WTC11 (cell line): ENCODE data around the gene SURF6. TPM values are rescaled to one million over a fixed set of nuclear protein-coding genes. Genes with fewer than 3 reads are reported as not detected.

ENCODE experiments used
- ATAC-seq: fragments of 200-7000 bp; cut with Tn5 transposase; 2 replicates; pipeline ENCODE4 v1.10.0; 2021; ENCODE audit warnings: mild to moderate bottlenecking, moderate library complexity
- CTCF ChIA-PET: fragments of 300-600 bp; sonication (Branson Sonifier 250); formaldehyde crosslinking; loops from one replicate; lab custom pipeline; 2021; ENCODE audit warnings: antibody characterized with exemption; lab: Charles Lee
- POLR2A ChIA-PET: fragments of 350-600 bp; sonication (Branson Sonifier 250); formaldehyde crosslinking; loops from one replicate; lab custom pipeline; 2021; ENCODE audit warnings: antibody characterized with exemption; lab: Charles Lee
- DNase-seq: peaks from one replicate; pipeline ENCODE4 v3.0.0; 2021; ENCODE audit warnings: low spot score
- H3K27ac Mint-ChIP-seq: 2 replicates; pipeline ENCODE4 v1.8.0; 2021; ENCODE audit warnings: mixed read lengths
- H3K27me3 Mint-ChIP-seq: 2 replicates; pipeline ENCODE4 v1.8.0; 2021; ENCODE audit warnings: low read depth, mild to moderate bottlenecking, moderate library complexity, mixed read lengths
- H3K36me3 Mint-ChIP-seq: 2 replicates; pipeline ENCODE4 v1.8.0; 2021; ENCODE audit warnings: mixed read lengths
- H3K4me1 Mint-ChIP-seq: 2 replicates; pipeline ENCODE4 v1.8.0; 2022; ENCODE audit warnings: mixed read lengths
- H3K4me3 Mint-ChIP-seq: 2 replicates; pipeline ENCODE4 v1.8.0; 2021; ENCODE audit warnings: mild to moderate bottlenecking, moderate library complexity, mixed read lengths
- H3K9me3 Mint-ChIP-seq: 2 replicates; pipeline ENCODE4 v1.8.0; 2021; ENCODE audit warnings: mixed read lengths
- CBFB ChIP-seq: sonication (generic); formaldehyde crosslinking; IDR thresholded peaks from 2 replicates; pipeline ENCODE4 v1.8.1; 2022; ENCODE audit warnings: mild to moderate bottlenecking, low read depth, missing genetic modification reagents
- CREB1 ChIP-seq: sonication (generic); formaldehyde crosslinking; IDR thresholded peaks from 2 replicates; pipeline ENCODE4 v1.8.0; 2023; ENCODE audit warnings: mild to moderate bottlenecking, missing genetic modification reagents
- ELF4 ChIP-seq: sonication (generic); formaldehyde crosslinking; IDR thresholded peaks from 2 replicates; pipeline ENCODE4 v1.8.1; 2022; ENCODE audit warnings: low read depth, mild to moderate bottlenecking, moderate library complexity, missing genetic modification reagents
- FOXJ3 ChIP-seq: sonication (generic); formaldehyde crosslinking; IDR thresholded peaks from 2 replicates; pipeline ENCODE4 v1.9.0; 2021; ENCODE audit warnings: missing genetic modification reagents, mild to moderate bottlenecking, borderline replicate concordance
- GABPB1 ChIP-seq: sonication (generic); formaldehyde crosslinking; IDR thresholded peaks from 2 replicates; pipeline ENCODE4 v1.8.1; 2023; ENCODE audit warnings: mild to moderate bottlenecking, missing genetic modification reagents
- GRHL2 ChIP-seq: fragments of 250-450 bp; sonication (Bioruptor Pico); IDR thresholded peaks from 2 replicates; pipeline ENCODE4 v1.8.0; 2022; ENCODE audit warnings: mild to moderate bottlenecking, moderate library complexity; ENCODE audit not compliant: insufficient replicate concordance, severe bottlenecking
- JUN ChIP-seq: sonication (generic); formaldehyde crosslinking; IDR thresholded peaks from 2 replicates; pipeline ENCODE4 v1.8.0; 2023; ENCODE audit warnings: mild to moderate bottlenecking, missing genetic modification reagents
- MXD4 ChIP-seq: fragments of 250-450 bp; sonication (Bioruptor Pico); IDR thresholded peaks from 2 replicates; pipeline ENCODE4 v1.8.0; 2021; ENCODE audit warnings: mild to moderate bottlenecking, moderate library complexity, borderline replicate concordance
- NR2C2 ChIP-seq: sonication (generic); formaldehyde crosslinking; IDR thresholded peaks from 2 replicates; pipeline ENCODE4 v1.8.0; 2022; ENCODE audit warnings: mild to moderate bottlenecking, missing genetic modification reagents
- NR3C1 ChIP-seq: sonication (generic); formaldehyde crosslinking; conservative IDR thresholded peaks from 2 replicates; pipeline ENCODE4 v1.8.1; 2023; ENCODE audit warnings: low read depth, mild to moderate bottlenecking, missing genetic modification reagents
- RORB ChIP-seq: fragments of 250-450 bp; sonication (Bioruptor Pico); IDR thresholded peaks from 2 replicates; pipeline ENCODE4 v1.9.0; 2021; ENCODE audit warnings: mild to moderate bottlenecking
- total RNA-seq: library from RNA; stranded (reverse); gene quantifications from 3 replicates; pipeline ENCODE4 v1.2.3, GENCODE V29; 2021
- TF ChIP-seq, protein P1 (sequence below): sonication (generic); formaldehyde crosslinking; IDR thresholded peaks from 2 replicates; pipeline ENCODE4 v1.8.1; 2023; ENCODE audit warnings: mild to moderate bottlenecking, missing genetic modification reagents
- TF ChIP-seq, protein P2 (sequence below): sonication (generic); formaldehyde crosslinking; conservative IDR thresholded peaks from 2 replicates; pipeline ENCODE4 v1.8.1; 2023; ENCODE audit warnings: mild to moderate bottlenecking, low read depth, missing genetic modification reagents, moderate library complexity
- TF ChIP-seq, protein P3 (sequence below): sonication (generic); formaldehyde crosslinking; IDR thresholded peaks from 2 replicates; pipeline ENCODE4 v1.8.0; 2022; ENCODE audit warnings: mild to moderate bottlenecking, missing genetic modification reagents
- TF ChIP-seq, protein P4 (sequence below): sonication (generic); formaldehyde crosslinking; IDR thresholded peaks from 2 replicates; pipeline ENCODE4 v1.8.1; 2022; ENCODE audit warnings: low read depth, missing genetic modification reagents, borderline replicate concordance
- TF ChIP-seq, protein P5 (sequence below): fragments of 200-600 bp; IDR thresholded peaks from 2 replicates; pipeline ENCODE4 v1.8.0; 2022; ENCODE audit warnings: antibody characterized with exemption

Gene SURF6
- total RNA-seq, 1 experiment from 2014 or later, result 67.2 TPM

DNA sequence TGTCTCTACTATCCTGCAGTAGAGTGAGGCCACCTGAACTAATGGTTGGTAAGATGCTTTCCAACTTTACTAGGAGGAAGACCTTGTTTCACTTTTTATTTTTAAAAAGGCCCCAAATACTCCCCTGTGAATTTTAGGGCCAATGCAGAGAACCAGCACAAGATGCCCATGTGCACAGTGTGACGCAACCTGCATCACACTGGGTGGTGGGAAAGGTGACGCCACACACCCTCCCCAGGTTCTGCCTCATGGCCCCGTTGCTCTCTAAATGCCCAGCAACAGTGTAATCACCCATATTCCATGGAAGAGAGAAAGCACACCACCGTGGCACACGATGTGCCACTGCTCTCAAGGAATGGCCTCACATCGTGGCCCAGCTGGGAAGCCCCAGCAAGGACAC, 33.4 kb upstream of the SURF6 start:
- Mint-ChIP-seq H3K4me1 (peaks cover 5% of the 10 kb centered on the region; the same call in 1 of the 2 replicates), H3K27me3 (no peaks in the 10 kb centered on the region), H3K4me3 (no peak overlapping the region), H3K27ac (peak overlapping the region; percentile 60), H3K9me3 (no peaks in the 10 kb centered on the region), H3K36me3 (peaks cover 50% of the 10 kb centered on the region)
- CTCF ChIA-PET, result interaction anchor here (0.8 kb wide), 1 partner anchor 27 kb away, joined by 4 read pairs; no protein-coding TSS in a partner anchor
- no peak for TF ChIP-seq JUN (CRISPR knock-in tag)
- no peak for TF ChIP-seq RORB (CRISPR knock-in tag)
- TF ChIP-seq, protein P1, sequence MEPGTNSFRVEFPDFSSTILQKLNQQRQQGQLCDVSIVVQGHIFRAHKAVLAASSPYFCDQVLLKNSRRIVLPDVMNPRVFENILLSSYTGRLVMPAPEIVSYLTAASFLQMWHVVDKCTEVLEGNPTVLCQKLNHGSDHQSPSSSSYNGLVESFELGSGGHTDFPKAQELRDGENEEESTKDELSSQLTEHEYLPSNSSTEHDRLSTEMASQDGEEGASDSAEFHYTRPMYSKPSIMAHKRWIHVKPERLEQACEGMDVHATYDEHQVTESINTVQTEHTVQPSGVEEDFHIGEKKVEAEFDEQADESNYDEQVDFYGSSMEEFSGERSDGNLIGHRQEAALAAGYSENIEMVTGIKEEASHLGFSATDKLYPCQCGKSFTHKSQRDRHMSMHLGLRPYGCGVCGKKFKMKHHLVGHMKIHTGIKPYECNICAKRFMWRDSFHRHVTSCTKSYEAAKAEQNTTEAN (CRISPR knock-in tag), result no peak
- no peak for TF ChIP-seq NR3C1 (CRISPR knock-in tag)
- TF ChIP-seq, protein P2, sequence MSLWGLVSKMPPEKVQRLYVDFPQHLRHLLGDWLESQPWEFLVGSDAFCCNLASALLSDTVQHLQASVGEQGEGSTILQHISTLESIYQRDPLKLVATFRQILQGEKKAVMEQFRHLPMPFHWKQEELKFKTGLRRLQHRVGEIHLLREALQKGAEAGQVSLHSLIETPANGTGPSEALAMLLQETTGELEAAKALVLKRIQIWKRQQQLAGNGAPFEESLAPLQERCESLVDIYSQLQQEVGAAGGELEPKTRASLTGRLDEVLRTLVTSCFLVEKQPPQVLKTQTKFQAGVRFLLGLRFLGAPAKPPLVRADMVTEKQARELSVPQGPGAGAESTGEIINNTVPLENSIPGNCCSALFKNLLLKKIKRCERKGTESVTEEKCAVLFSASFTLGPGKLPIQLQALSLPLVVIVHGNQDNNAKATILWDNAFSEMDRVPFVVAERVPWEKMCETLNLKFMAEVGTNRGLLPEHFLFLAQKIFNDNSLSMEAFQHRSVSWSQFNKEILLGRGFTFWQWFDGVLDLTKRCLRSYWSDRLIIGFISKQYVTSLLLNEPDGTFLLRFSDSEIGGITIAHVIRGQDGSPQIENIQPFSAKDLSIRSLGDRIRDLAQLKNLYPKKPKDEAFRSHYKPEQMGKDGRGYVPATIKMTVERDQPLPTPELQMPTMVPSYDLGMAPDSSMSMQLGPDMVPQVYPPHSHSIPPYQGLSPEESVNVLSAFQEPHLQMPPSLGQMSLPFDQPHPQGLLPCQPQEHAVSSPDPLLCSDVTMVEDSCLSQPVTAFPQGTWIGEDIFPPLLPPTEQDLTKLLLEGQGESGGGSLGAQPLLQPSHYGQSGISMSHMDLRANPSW (CRISPR knock-in tag), result no peak
- TF ChIP-seq, protein P3, sequence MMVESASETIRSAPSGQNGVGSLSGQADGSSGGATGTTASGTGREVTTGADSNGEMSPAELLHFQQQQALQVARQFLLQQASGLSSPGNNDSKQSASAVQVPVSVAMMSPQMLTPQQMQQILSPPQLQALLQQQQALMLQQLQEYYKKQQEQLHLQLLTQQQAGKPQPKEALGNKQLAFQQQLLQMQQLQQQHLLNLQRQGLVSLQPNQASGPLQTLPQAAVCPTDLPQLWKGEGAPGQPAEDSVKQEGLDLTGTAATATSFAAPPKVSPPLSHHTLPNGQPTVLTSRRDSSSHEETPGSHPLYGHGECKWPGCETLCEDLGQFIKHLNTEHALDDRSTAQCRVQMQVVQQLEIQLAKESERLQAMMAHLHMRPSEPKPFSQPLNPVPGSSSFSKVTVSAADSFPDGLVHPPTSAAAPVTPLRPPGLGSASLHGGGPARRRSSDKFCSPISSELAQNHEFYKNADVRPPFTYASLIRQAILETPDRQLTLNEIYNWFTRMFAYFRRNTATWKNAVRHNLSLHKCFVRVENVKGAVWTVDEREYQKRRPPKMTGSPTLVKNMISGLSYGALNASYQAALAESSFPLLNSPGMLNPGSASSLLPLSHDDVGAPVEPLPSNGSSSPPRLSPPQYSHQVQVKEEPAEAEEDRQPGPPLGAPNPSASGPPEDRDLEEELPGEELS (CRISPR knock-in tag), result no peak
- TF ChIP-seq, protein P4, sequence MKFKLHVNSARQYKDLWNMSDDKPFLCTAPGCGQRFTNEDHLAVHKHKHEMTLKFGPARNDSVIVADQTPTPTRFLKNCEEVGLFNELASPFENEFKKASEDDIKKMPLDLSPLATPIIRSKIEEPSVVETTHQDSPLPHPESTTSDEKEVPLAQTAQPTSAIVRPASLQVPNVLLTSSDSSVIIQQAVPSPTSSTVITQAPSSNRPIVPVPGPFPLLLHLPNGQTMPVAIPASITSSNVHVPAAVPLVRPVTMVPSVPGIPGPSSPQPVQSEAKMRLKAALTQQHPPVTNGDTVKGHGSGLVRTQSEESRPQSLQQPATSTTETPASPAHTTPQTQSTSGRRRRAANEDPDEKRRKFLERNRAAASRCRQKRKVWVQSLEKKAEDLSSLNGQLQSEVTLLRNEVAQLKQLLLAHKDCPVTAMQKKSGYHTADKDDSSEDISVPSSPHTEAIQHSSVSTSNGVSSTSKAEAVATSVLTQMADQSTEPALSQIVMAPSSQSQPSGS (CRISPR knock-in tag), result no peak
- DNase-seq (no peak), ATAC-seq (no peak)
- POLR2A ChIA-PET, result no interaction called here

DNA sequence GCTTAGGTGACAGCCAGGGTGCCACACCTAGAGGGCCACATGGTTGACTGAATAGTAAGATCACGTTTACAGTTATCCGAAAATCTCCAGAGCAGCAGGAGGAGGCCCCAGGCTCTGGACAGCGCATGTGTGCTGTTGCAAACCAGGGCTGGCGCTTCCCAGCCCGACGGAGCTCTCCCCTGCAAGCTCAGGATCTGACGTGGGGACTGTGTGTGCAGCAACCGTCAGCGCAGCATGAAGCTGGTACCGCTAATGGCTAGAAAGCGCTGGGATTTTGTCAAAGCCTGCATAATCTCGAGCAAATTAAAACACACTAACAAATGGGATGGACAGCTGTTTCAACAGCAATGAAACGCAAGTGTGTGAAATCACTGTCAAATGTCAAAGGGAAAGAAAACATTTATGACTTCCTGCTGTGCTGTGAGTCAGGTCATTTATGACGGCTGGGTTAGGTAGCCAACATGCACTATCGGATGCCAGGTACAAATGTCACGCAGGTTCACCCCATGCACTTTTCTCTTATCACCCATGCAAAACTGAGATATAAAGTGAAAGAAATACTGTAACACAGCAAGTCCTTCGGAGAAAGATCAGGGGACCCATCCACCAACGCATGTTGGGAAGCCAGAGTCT, 32.4 kb upstream of the SURF6 start:
- DNase-seq, result no peak
- ChIA-PET POLR2A (no interaction called here), CTCF (no interaction called here)
- H3K4me1 Mint-ChIP-seq, result 0 out of 2 replicates have a peak, but pooled peaks cover 2% of the 10 kb centered on the region
- H3K9me3 Mint-ChIP-seq, result no peaks in the 10 kb centered on the region
- H3K27ac Mint-ChIP-seq, result no peak overlapping the region
- no peaks in the 10 kb centered on the region for H3K27me3 Mint-ChIP-seq
- H3K4me3 Mint-ChIP-seq, result no peak overlapping the region
- peaks cover 60% of the 10 kb centered on the region for H3K36me3 Mint-ChIP-seq
- TF ChIP-seq CREB1 (CRISPR knock-in tag), result no peak
- no peak for TF ChIP-seq RORB (CRISPR knock-in tag)
- TF ChIP-seq ELF4, result no peak
- TF ChIP-seq MXD4 (CRISPR knock-in tag), result no peak
- TF ChIP-seq CBFB (CRISPR knock-in tag), result no peak
- TF ChIP-seq FOXJ3 (CRISPR knock-in tag), result no peak
- no peak for TF ChIP-seq GABPB1 (CRISPR knock-in tag)
- TF ChIP-seq NR2C2 (CRISPR knock-in tag), result no peak
- no peak for TF ChIP-seq GRHL2
- TF ChIP-seq, protein P5, sequence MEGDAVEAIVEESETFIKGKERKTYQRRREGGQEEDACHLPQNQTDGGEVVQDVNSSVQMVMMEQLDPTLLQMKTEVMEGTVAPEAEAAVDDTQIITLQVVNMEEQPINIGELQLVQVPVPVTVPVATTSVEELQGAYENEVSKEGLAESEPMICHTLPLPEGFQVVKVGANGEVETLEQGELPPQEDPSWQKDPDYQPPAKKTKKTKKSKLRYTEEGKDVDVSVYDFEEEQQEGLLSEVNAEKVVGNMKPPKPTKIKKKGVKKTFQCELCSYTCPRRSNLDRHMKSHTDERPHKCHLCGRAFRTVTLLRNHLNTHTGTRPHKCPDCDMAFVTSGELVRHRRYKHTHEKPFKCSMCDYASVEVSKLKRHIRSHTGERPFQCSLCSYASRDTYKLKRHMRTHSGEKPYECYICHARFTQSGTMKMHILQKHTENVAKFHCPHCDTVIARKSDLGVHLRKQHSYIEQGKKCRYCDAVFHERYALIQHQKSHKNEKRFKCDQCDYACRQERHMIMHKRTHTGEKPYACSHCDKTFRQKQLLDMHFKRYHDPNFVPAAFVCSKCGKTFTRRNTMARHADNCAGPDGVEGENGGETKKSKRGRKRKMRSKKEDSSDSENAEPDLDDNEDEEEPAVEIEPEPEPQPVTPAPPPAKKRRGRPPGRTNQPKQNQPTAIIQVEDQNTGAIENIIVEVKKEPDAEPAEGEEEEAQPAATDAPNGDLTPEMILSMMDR, result no peak
- TF ChIP-seq, protein P1 (CRISPR knock-in tag), result no peak
- TF ChIP-seq, all 79 proteins: peak for 0
- no peak for ATAC-seq
